Lower leg skin (tissue), 4 donors: ENCODE measurements around the gene GALC. TPM values are rescaled to one million over a fixed set of nuclear protein-coding genes. Genes with fewer than 3 reads are reported as not detected.

ENCODE experiments used
- DNase-seq, 2 donors: peaks; one replicate each; pipeline ENCODE4 v3.0.0-alpha.2; 2019; ENCODE audit warnings: low spot score in 2 of 2
- H3K4me3 ChIP-seq: fragments of 200-600 bp; sonication (generic); 2 replicates; pipeline ENCODE4 v1.5.1; 2017; ENCODE audit warnings: mild to moderate bottlenecking, low read depth; ENCODE audit not compliant: poor library complexity, severe bottlenecking
- POLR2A ChIP-seq, 2 donors: fragments of 450-650 bp; IDR thresholded peaks; one replicate each; pipeline ENCODE4 v1.6.1; 2016 to 2017; ENCODE audit warnings: antibody characterized with exemption in 2 of 2, mild to moderate bottlenecking in 1 of 2, moderate library complexity in 1 of 2
- WGBS, 2 donors: methylation state at CpG; one replicate each; pipeline ENCODE4 v1.1.5; 2018; 5-methylcytosine and 5-hydroxymethylcytosine counted together
- intact Hi-C: fragments of 100-400 bp; cut with DNase I; formaldehyde crosslinking; loops from one replicate; pipeline ENCODE4 v1.15.0; 2023; ENCODE audit warnings: low total_unique reads
- total RNA-seq, 4 donors: library from RNA; depleted of rRNA; stranded (reverse); fragments of >200 nt; gene quantifications; one replicate each; pipeline ENCODE4 v1.1.0, GENCODE V29; 2016
- TF ChIP-seq, protein P1 (sequence below), 3 donors: fragments of 450-650 bp; IDR thresholded peaks; one replicate each; pipeline ENCODE4 v1.5.1; 2016; ENCODE audit warnings: antibody characterized with exemption in 3 of 3, mild to moderate bottlenecking in 3 of 3, moderate library complexity in 2 of 3

GALC gene
- total RNA-seq, 4 donors from 2014 or later = 10.7 to 31.2 (median 24.0) TPM

GRCh38 chr14:87967496-87967895 lies 25.5 kb downstream of the GALC start:
- no peak for DNase-seq
- intact Hi-C loops = no loop called here
- TF ChIP-seq POLR2A (IDR thresholded peaks at IDR 0.05) = no peak
- TF ChIP-seq, protein P1, sequence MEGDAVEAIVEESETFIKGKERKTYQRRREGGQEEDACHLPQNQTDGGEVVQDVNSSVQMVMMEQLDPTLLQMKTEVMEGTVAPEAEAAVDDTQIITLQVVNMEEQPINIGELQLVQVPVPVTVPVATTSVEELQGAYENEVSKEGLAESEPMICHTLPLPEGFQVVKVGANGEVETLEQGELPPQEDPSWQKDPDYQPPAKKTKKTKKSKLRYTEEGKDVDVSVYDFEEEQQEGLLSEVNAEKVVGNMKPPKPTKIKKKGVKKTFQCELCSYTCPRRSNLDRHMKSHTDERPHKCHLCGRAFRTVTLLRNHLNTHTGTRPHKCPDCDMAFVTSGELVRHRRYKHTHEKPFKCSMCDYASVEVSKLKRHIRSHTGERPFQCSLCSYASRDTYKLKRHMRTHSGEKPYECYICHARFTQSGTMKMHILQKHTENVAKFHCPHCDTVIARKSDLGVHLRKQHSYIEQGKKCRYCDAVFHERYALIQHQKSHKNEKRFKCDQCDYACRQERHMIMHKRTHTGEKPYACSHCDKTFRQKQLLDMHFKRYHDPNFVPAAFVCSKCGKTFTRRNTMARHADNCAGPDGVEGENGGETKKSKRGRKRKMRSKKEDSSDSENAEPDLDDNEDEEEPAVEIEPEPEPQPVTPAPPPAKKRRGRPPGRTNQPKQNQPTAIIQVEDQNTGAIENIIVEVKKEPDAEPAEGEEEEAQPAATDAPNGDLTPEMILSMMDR (IDR thresholded peaks at IDR 0.05) = no peak
- no peak overlapping the region for H3K4me3 ChIP-seq

GRCh38 chr14:87966816-87967215 lies 26.2 kb downstream of the GALC start:
- WGBS, 2 donors = 68 to 79% methylated on average over 3 of the region's 3 CpGs
- no peak for DNase-seq
- no peak overlapping the region for H3K4me3 ChIP-seq
- intact Hi-C loops = no loop called here
- TF ChIP-seq POLR2A (IDR thresholded peaks at IDR 0.05) = no peak
- TF ChIP-seq, protein P1 (IDR thresholded peaks at IDR 0.05) = no peak

- intact Hi-C loops = no loop called here
- no peak overlapping the region for H3K4me3 ChIP-seq
- DNase-seq = no peak
- 87 to 89% methylated on average over 2 of the region's 2 CpGs for WGBS, 2 donors
- TF ChIP-seq, protein P1 (IDR thresholded peaks at IDR 0.05) = no peak
- no peak for TF ChIP-seq POLR2A (IDR thresholded peaks at IDR 0.05)
These were observed 31.7 kb downstream of the GALC start for GRCh38 chr14:87961246-87961645.

- no peak overlapping the region for H3K4me3 ChIP-seq
- intact Hi-C loops = no loop called here
- 91 to 95% methylated on average over 5 of the region's 5 CpGs for WGBS, 2 donors
- DNase-seq = no peak
- no peak for TF ChIP-seq POLR2A (IDR thresholded peaks at IDR 0.05)
- TF ChIP-seq, protein P1 (IDR thresholded peaks at IDR 0.05) = no peak
These were observed 32.8 kb downstream of the GALC start for GRCh38 chr14:87960013-87960787.

DNA sequence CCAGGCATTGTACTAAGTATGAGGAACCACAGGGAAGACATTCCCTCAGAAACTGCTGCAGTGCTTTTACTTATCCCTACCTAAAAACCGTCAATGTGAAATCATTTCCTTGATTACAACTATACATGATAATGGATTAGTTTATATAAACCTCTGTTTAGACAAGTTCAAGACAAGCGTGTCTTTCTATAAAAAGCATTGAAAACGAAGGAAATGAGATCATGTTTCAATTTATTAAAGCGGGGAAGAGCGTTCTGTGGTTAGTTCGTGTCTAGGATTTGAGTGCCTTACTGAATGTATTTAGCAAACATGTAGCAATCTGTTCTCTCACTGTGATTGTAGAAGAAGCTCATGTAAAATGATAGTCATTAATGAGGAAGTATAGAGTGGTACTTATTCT lies 37.5 kb downstream of the GALC start:
- 65 to 68% methylated on average over 6 of the region's 6 CpGs for WGBS, 2 donors
- DNase-seq = no peak
- H3K4me3 ChIP-seq = no peak overlapping the region
- intact Hi-C loops = no loop called here
- TF ChIP-seq POLR2A (IDR thresholded peaks at IDR 0.05) = no peak
- TF ChIP-seq, protein P1 (IDR thresholded peaks at IDR 0.05) = no peak
